ENCODE data around the gene ZNF783.

- TF ChIP-seq CTCF (IDR thresholded peaks at IDR 0.05 in 8 of 11, conservative IDR thresholded peaks at IDR 0.05 in 3 of 11): no peak
- no peak for TF ChIP-seq POLR2AphosphoS5 (IDR thresholded peaks at IDR 0.05)
Measured at GRCh38 chr7:149284343-149284742, 22.3 kb downstream of the ZNF783 start.

Data from spleen (tissue), 7 donors.